Stimulated activated CD8-positive, alpha-beta memory T cell treated with anti-CD3 and anti-CD28 coated beads, Interleukin-4, amount 100 ng/mL, for 1 hour (primary cell): ENCODE results near the gene ATP6V0E1.
"Not testable (repeated sequence)": the region's sequence is repeated elsewhere in the genome, so short reads cannot be mapped to it uniquely, and the experiment has no call there.

ENCODE experiments used
- DNase-seq, 2 donors: peaks; one replicate each; pipeline ENCODE4 v3.0.0-alpha.2; 2020; ENCODE audit warnings: low read depth in 2 of 2, low spot score in 1 of 2

Gene ATP6V0E1

GRCh38 chr5:173069671-173070070 lies 86.1 kb downstream of the ATP6V0E1 start:
- no peak for DNase-seq

GRCh38 chr5:173075137-173075843 lies 91.7 kb downstream of the ATP6V0E1 start:
- DNase-seq: no peak

GRCh38 chr5:173075970-173076369 lies 92.4 kb downstream of the ATP6V0E1 start:
- no peak for DNase-seq

GRCh38 chr5:173076471-173076870 lies 92.9 kb downstream of the ATP6V0E1 start:
- DNase-seq: not testable (repeated sequence)

- no peak for DNase-seq
Observed at GRCh38 chr5:173078878-173079277, 95.3 kb downstream of the ATP6V0E1 start.
